H1 (cell line): ENCODE results near the gene ADK. TPM values are rescaled to one million over a fixed set of nuclear protein-coding genes. Genes with fewer than 3 reads are reported as not detected.

ENCODE experiments used
- BCL11A ChIP-seq, 2 experiments: IDR thresholded peaks; one replicate each; pipeline ENCODE4 v1.6.1; 2011; ENCODE audit warnings: low read depth in 2 of 2, low read length in 2 of 2, mild to moderate bottlenecking in 2 of 2
- EGR1 ChIP-seq: IDR thresholded peaks from 2 replicates; pipeline ENCODE4 v1.6.1; 2011; ENCODE audit warnings: low read depth, low read length, borderline replicate concordance
- POLR2AphosphoS5 ChIP-seq: IDR thresholded peaks from 2 replicates; pipeline ENCODE4 v1.6.1; 2011; ENCODE audit warnings: low read depth, low read length
- polyA plus RNA-seq, 7 experiments: library from polyadenylated mRNA; depleted of rRNA in 3 of 7; stranded (reverse) in 5 of 7; unstranded in 2 of 7; fragments of >200 nt in 5 of 7; fragments of 200-250 nt in 2 of 7; gene quantifications; 1 replicate in 5 of 7; 2 replicates in 1 of 7; 4 replicates in 1 of 7; pipeline versions ENCODE4 v1.2.1 to v1.2.3, GENCODE V29; 2011 to 2013; ENCODE audit warnings: missing spikeins in 2 of 7, mixed read lengths in 2 of 7
- total RNA-seq: library from RNA; stranded (reverse); fragmentation: NEBNext Ultra II Directional; extraction: Animal tissue kit (Norgen Biotek cat#: 25700); gene quantifications from 2 replicates; pipeline ENCODE4 v1.2.1, GENCODE V29; 2021

Gene ADK
- total and polyA plus RNA-seq, 2 of the 8 experiments (the other 6 are each of a cell fraction or from before 2014, with no cell fraction given), result 12.3 to 42.4 TPM

DNA sequence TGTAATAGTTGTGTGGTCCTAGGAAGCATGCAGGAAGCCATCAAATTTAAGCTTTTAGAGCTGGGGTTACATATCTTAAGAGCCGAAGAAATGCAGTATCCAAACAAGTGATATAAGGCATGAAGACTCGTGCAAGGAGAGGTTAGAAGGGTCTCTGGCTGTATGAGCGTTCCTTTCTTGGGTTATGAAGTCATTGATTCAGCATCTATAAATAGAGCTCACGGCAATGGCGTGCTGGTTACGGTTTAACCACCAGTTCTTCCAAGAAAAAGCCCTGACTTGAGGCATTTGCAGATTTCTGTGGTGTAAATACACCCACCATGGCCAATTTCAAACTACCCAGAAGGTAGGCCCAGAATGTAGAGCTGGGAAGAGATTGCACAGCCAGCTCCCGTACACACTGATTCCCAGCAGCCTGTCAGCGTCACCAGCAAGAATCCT, 603.4 kb downstream of the ADK start (continued):
- no peak for TF ChIP-seq BCL11A (IDR thresholded peaks at IDR 0.05; ENCODE audit: low read depth in 2 of 2, low read length in 2 of 2)
- TF ChIP-seq EGR1, result no peak
- TF ChIP-seq POLR2AphosphoS5, result no peak
